DOHH2 (cell line): ENCODE data around the gene CLSTN1.
A peak's percentile ranks its signal among the peaks of the same experiment; 100 is the strongest.

ENCODE experiments used
- H3F3A ChIP-seq: fragments of 200-600 bp; sonication (generic), shearing (Covaris generic); 2 replicates; pipeline ENCODE4 v1.6.0; 2016; ENCODE audit warnings: antibody characterized with exemption, mild to moderate bottlenecking; ENCODE audit not compliant: control insufficient read depth, insufficient read depth
- H3K27ac ChIP-seq: fragments of 200-600 bp; sonication (generic); 2 replicates; pipeline ENCODE4 v1.5.1; 2014; ENCODE audit warnings: low read depth, mild to moderate bottlenecking, low read length, moderate library complexity
- H3K27me3 ChIP-seq: fragments of 200-600 bp; sonication (generic); 2 replicates; pipeline ENCODE4 v1.6.1; 2014; ENCODE audit warnings: mild to moderate bottlenecking, low read length, mixed read lengths; ENCODE audit not compliant: control insufficient read depth
- H3K36me3 ChIP-seq: fragments of 200-600 bp; sonication (generic); 2 replicates; pipeline ENCODE4 v1.6.1; 2014; ENCODE audit warnings: mild to moderate bottlenecking, low read length, moderate library complexity, mixed read lengths; ENCODE audit not compliant: control insufficient read depth
- H3K4me1 ChIP-seq: fragments of 200-600 bp; sonication (generic); 2 replicates; pipeline ENCODE4 v1.6.1; 2014; ENCODE audit warnings: mild to moderate bottlenecking, low read length, mixed read lengths; ENCODE audit not compliant: control insufficient read depth
- H3K4me2 ChIP-seq: fragments of 200-600 bp; sonication (generic); 2 replicates; pipeline ENCODE4 v1.6.0; 2014; ENCODE audit warnings: mild to moderate bottlenecking, low read length, moderate library complexity
- H3K4me3 ChIP-seq: fragments of 200-600 bp; sonication (generic); 2 replicates; pipeline ENCODE4 v1.5.1; 2014; ENCODE audit warnings: mild to moderate bottlenecking, low read length, mixed read lengths
- H3K79me2 ChIP-seq: fragments of 200-600 bp; sonication (generic); 2 replicates; pipeline ENCODE4 v1.6.1; 2014; ENCODE audit warnings: mild to moderate bottlenecking, low read length, mixed read lengths; ENCODE audit not compliant: control insufficient read depth
- H3K9me2 ChIP-seq: fragments of 200-600 bp; sonication (generic); replicated peaks from 2 replicates; pipeline ENCODE4 v1.6.1; 2014; ENCODE audit warnings: mild to moderate bottlenecking, low read length, mixed read lengths; ENCODE audit not compliant: control insufficient read depth
- H3K9me3 ChIP-seq: fragments of 200-600 bp; sonication (generic); 2 replicates; pipeline ENCODE4 v1.6.1; 2014; ENCODE audit warnings: antibody characterized with exemption, low read length, mixed read lengths; ENCODE audit not compliant: control insufficient read depth, insufficient read depth
- H4K20me1 ChIP-seq: fragments of 200-600 bp; sonication (generic); 2 replicates; pipeline ENCODE4 v1.6.0; 2014; ENCODE audit warnings: low read depth, mild to moderate bottlenecking, antibody characterized with exemption, low read length, moderate library complexity; ENCODE audit not compliant: control insufficient read depth, insufficient read depth
- EZH2phosphoT487 ChIP-seq: fragments of 200-600 bp; sonication (generic); IDR thresholded peaks from 2 replicates; pipeline ENCODE4 v1.6.1; 2017; ENCODE audit warnings: borderline replicate concordance, mild to moderate bottlenecking, antibody characterized with exemption, low read length, moderate library complexity, mixed read lengths
- TF ChIP-seq, protein P1 (sequence below): fragments of 200-600 bp; sonication (generic); IDR thresholded peaks from one replicate; pipeline ENCODE4 v1.5.1; 2014; ENCODE audit warnings: antibody characterized with exemption, mild to moderate bottlenecking, low read depth, low read length; ENCODE audit not compliant: poor library complexity, severe bottlenecking

CLSTN1 gene

GRCh38 chr1:9770298-9770697, 53.5 kb downstream of the CLSTN1 start:
- Histone ChIP-seq H3K27ac (no peak overlapping the region), H3K27me3 (no peaks in the 10 kb centered on the region), H3K9me3 (no peaks in the 10 kb centered on the region), H3K9me2 (no peaks in the 10 kb centered on the region), H3F3A (peaks cover 12% of the 10 kb centered on the region), H3K4me2 (no peak overlapping the region), H3K4me3 (no peak overlapping the region), H3K79me2 (peaks cover 93% of the 10 kb centered on the region), H3K4me1 (peaks cover 21% of the 10 kb centered on the region), H3K36me3 (peaks cover 42% of the 10 kb centered on the region), H4K20me1 (peaks cover 7% of the 10 kb centered on the region)
- TF ChIP-seq, protein P1, sequence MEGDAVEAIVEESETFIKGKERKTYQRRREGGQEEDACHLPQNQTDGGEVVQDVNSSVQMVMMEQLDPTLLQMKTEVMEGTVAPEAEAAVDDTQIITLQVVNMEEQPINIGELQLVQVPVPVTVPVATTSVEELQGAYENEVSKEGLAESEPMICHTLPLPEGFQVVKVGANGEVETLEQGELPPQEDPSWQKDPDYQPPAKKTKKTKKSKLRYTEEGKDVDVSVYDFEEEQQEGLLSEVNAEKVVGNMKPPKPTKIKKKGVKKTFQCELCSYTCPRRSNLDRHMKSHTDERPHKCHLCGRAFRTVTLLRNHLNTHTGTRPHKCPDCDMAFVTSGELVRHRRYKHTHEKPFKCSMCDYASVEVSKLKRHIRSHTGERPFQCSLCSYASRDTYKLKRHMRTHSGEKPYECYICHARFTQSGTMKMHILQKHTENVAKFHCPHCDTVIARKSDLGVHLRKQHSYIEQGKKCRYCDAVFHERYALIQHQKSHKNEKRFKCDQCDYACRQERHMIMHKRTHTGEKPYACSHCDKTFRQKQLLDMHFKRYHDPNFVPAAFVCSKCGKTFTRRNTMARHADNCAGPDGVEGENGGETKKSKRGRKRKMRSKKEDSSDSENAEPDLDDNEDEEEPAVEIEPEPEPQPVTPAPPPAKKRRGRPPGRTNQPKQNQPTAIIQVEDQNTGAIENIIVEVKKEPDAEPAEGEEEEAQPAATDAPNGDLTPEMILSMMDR = no peak
- TF ChIP-seq EZH2phosphoT487 = no peak

DNA sequence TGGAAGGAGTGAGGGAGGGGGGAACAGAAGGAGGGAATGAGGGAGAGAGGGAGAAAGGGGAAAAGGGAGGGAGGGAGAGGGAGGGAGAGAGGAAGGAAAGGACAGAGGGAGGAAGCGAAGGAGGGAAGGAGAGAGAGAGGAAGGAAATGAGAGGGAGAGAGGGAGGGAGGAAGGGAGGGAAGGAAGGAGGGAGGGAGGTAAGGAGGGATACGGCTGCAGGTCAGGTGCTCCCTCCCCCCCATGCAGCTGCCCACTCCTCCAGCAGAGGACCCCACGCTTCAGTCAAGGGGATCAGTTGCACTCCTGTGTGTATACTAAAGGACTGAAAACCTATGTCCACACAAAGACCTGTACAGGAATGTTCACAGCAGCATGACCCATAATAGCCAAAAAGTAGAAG, 54.8 kb downstream of the CLSTN1 start:
- Histone ChIP-seq H3K4me1 (peaks cover 21% of the 10 kb centered on the region), H3F3A (peaks cover 12% of the 10 kb centered on the region), H3K4me2 (peak overlapping the region; percentile 24; the same call in 1 of the 2 replicates), H3K9me2 (no peaks in the 10 kb centered on the region), H3K4me3 (no peak overlapping the region), H3K9me3 (no peaks in the 10 kb centered on the region), H3K27ac (peak overlapping the region; percentile 43; the same call in 1 of the 2 replicates), H3K36me3 (peaks cover 44% of the 10 kb centered on the region), H3K27me3 (no peaks in the 10 kb centered on the region), H4K20me1 (peaks cover 3% of the 10 kb centered on the region), H3K79me2 (peaks cover 93% of the 10 kb centered on the region)
- TF ChIP-seq, protein P1 = no peak
- no peak for TF ChIP-seq EZH2phosphoT487

- peaks cover 29% of the 10 kb centered on the region for H3K4me1 ChIP-seq
- peaks cover 3% of the 10 kb centered on the region for H4K20me1 ChIP-seq
- H3K4me2 ChIP-seq = no peak overlapping the region
- peak overlapping the region; percentile 43; the same call in 1 of the 2 replicates for H3K27ac ChIP-seq
- H3K36me3 ChIP-seq = peaks cover 48% of the 10 kb centered on the region
- H3K27me3 ChIP-seq = no peaks in the 10 kb centered on the region
- H3K4me3 ChIP-seq = no peak overlapping the region
- H3K9me3 ChIP-seq = no peaks in the 10 kb centered on the region
- H3F3A ChIP-seq = peaks cover 12% of the 10 kb centered on the region
- H3K79me2 ChIP-seq = peaks cover 93% of the 10 kb centered on the region
- TF ChIP-seq, protein P1 = no peak
- no peak for TF ChIP-seq EZH2phosphoT487
- no peaks in the 10 kb centered on the region for H3K9me2 ChIP-seq
These were observed 55.6 kb downstream of the CLSTN1 start for GRCh38 chr1:9767964-9768668.
